ENCODE measurements around the gene PRPF19. TPM values are rescaled to one million over a fixed set of nuclear protein-coding genes. Genes with fewer than 3 reads are reported as not detected.

Gene PRPF19
- total and polyA plus RNA-seq, 2 of the 8 experiments (the other 6 are each of a cell fraction or from before 2014, with no cell fraction given): 107 to 141 TPM

DNA sequence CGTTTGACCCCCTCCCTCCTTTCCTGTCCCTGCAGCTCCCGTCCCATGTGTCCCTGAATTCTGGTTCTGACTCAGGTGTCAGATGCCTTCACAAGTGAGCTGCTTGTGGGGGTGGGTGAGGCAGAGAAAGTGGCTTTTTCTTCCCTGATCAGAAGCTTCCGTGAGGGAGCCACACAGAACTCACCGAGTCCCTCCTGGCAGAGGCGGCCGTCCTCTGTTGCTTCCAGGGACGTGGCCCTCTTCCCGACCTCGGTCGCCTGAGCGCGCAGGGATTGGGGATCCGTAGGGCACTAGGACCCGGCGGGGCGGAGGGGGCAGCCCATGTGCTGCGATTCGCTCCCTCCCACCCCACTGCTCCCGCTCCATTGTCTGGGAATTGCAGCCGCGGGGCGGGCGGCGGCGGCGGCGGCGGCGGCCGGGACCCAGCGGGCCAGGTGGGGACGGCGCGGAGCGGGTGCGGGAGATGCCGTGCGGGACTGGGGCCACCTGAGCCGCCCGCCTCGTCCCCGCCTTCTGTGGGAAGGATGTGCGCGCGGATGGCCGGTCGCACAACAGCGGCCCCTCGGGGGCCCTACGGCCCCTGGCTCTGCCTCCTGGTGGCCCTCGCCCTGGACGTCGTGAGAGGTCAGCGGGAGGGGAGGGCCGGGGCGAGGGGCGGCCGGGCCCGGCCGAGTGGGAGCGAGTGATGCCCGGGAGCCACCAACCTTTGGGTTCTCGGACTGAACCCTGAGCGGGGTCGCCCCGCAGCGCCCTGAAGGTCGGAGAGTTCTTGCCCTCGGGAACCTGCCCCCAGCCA is 17.9 kb upstream of the PRPF19 start, which contains the start of gene TMEM132A (continued):
- TF ChIP-seq RXRA (IDR thresholded peaks at IDR 0.05; ENCODE audit: insufficient read depth, low read depth, low read length): no peak
- TF ChIP-seq TEAD4 (IDR thresholded peaks at IDR 0.05; ENCODE audit: low read depth, low read length): no peak; the same call in 1 of the 2 replicates
- no peak for TF ChIP-seq CBX5 (IDR thresholded peaks at IDR 0.05; ENCODE audit: low read depth, low read length)
- TF ChIP-seq SP4 (IDR thresholded peaks at IDR 0.05; ENCODE audit: low read length): 0 out of 2 replicates have a peak, but pooled peaks have one; percentile 25
- TF ChIP-seq SIX5 (IDR thresholded peaks at IDR 0.05; ENCODE audit: low read depth, low read length): no peak
- TF ChIP-seq, protein P1, sequence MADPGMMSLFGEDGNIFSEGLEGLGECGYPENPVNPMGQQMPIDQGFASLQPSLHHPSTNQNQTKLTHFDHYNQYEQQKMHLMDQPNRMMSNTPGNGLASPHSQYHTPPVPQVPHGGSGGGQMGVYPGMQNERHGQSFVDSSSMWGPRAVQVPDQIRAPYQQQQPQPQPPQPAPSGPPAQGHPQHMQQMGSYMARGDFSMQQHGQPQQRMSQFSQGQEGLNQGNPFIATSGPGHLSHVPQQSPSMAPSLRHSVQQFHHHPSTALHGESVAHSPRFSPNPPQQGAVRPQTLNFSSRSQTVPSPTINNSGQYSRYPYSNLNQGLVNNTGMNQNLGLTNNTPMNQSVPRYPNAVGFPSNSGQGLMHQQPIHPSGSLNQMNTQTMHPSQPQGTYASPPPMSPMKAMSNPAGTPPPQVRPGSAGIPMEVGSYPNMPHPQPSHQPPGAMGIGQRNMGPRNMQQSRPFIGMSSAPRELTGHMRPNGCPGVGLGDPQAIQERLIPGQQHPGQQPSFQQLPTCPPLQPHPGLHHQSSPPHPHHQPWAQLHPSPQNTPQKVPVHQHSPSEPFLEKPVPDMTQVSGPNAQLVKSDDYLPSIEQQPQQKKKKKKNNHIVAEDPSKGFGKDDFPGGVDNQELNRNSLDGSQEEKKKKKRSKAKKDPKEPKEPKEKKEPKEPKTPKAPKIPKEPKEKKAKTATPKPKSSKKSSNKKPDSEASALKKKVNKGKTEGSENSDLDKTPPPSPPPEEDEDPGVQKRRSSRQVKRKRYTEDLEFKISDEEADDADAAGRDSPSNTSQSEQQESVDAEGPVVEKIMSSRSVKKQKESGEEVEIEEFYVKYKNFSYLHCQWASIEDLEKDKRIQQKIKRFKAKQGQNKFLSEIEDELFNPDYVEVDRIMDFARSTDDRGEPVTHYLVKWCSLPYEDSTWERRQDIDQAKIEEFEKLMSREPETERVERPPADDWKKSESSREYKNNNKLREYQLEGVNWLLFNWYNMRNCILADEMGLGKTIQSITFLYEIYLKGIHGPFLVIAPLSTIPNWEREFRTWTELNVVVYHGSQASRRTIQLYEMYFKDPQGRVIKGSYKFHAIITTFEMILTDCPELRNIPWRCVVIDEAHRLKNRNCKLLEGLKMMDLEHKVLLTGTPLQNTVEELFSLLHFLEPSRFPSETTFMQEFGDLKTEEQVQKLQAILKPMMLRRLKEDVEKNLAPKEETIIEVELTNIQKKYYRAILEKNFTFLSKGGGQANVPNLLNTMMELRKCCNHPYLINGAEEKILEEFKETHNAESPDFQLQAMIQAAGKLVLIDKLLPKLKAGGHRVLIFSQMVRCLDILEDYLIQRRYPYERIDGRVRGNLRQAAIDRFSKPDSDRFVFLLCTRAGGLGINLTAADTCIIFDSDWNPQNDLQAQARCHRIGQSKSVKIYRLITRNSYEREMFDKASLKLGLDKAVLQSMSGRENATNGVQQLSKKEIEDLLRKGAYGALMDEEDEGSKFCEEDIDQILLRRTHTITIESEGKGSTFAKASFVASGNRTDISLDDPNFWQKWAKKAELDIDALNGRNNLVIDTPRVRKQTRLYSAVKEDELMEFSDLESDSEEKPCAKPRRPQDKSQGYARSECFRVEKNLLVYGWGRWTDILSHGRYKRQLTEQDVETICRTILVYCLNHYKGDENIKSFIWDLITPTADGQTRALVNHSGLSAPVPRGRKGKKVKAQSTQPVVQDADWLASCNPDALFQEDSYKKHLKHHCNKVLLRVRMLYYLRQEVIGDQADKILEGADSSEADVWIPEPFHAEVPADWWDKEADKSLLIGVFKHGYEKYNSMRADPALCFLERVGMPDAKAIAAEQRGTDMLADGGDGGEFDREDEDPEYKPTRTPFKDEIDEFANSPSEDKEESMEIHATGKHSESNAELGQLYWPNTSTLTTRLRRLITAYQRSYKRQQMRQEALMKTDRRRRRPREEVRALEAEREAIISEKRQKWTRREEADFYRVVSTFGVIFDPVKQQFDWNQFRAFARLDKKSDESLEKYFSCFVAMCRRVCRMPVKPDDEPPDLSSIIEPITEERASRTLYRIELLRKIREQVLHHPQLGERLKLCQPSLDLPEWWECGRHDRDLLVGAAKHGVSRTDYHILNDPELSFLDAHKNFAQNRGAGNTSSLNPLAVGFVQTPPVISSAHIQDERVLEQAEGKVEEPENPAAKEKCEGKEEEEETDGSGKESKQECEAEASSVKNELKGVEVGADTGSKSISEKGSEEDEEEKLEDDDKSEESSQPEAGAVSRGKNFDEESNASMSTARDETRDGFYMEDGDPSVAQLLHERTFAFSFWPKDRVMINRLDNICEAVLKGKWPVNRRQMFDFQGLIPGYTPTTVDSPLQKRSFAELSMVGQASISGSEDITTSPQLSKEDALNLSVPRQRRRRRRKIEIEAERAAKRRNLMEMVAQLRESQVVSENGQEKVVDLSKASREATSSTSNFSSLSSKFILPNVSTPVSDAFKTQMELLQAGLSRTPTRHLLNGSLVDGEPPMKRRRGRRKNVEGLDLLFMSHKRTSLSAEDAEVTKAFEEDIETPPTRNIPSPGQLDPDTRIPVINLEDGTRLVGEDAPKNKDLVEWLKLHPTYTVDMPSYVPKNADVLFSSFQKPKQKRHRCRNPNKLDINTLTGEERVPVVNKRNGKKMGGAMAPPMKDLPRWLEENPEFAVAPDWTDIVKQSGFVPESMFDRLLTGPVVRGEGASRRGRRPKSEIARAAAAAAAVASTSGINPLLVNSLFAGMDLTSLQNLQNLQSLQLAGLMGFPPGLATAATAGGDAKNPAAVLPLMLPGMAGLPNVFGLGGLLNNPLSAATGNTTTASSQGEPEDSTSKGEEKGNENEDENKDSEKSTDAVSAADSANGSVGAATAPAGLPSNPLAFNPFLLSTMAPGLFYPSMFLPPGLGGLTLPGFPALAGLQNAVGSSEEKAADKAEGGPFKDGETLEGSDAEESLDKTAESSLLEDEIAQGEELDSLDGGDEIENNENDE (IDR thresholded peaks at IDR 0.05; ENCODE audit: insufficient replicate concordance, low read length): no peak
- TF ChIP-seq EZH2 (IDR thresholded peaks at IDR 0.05; ENCODE audit: low read depth, low read length, severe bottlenecking): peak; percentile 28
- peak; percentile 94 for TF ChIP-seq MAX (IDR thresholded peaks at IDR 0.05)
